DOHH2 (cell line): ENCODE results near the gene TLE1.
A peak's percentile ranks its signal among the peaks of the same experiment; 100 is the strongest.

Experiments used
- CTCF ChIP-seq: fragments of 200-600 bp; sonication (generic); IDR thresholded peaks from one replicate; pipeline ENCODE4 v1.5.1; 2014; ENCODE audit warnings: antibody characterized with exemption, mild to moderate bottlenecking, low read depth, low read length; ENCODE audit not compliant: poor library complexity, severe bottlenecking
- EZH2phosphoT487 ChIP-seq: fragments of 200-600 bp; sonication (generic); IDR thresholded peaks from 2 replicates; pipeline ENCODE4 v1.6.1; 2017; ENCODE audit warnings: borderline replicate concordance, mild to moderate bottlenecking, antibody characterized with exemption, low read length, moderate library complexity, mixed read lengths

DNA sequence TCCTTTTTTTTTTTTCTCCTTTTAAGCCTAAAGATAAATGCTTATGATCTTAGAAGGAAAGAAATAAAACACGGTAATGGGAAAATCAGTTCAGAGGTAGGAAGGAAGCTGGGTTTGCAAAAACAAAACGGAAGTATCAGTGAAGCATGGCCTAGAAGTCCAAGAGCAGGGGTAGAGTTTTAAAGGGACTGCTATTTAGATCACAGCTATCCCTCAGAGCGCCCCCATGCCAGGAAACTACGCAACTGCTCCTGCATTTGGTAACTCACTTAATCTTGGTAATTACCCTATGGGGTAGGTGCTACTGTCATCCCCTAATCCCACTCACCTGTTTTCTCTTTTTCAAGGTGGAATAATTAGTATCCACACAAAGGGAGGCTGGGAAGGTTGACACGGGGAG is 16.0 kb downstream of the TLE1 start:
- TF ChIP-seq EZH2phosphoT487 (no peak), CTCF (peak; percentile 29)
